SK-N-SH (cell line): Measurements from ENCODE around the gene MAP2K5. TPM values are rescaled to one million over a fixed set of nuclear protein-coding genes. Genes with fewer than 3 reads are reported as not detected.

Experiments
- CTCF ChIA-PET: fragments of 300-600, 350-600 bp; formaldehyde crosslinking; extraction: SDS; loops from one replicate; lab custom pipeline; 2021; lab: Yijun Ruan, JAX
- POLR2A ChIA-PET: fragments of 350-600 bp; sonication (Branson Sonifier 250); formaldehyde crosslinking; extraction: SDS; loops from one replicate; lab custom pipeline; 2020; ENCODE audit warnings: antibody characterized with exemption, inconsistent platforms; lab: Yijun Ruan, JAX
- DNase-seq: peaks from one replicate; pipeline ENCODE4 v3.0.0; 2012
- H2AFZ ChIP-seq: fragments of 200-600 bp; sonication (generic); 2 replicates; pipeline ENCODE4 v1.8.1; 2016; ENCODE audit warnings: antibody characterized with exemption, mild to moderate bottlenecking, low read depth
- H3F3A ChIP-seq: fragments of 200-600 bp; sonication (generic); replicated peaks from 2 replicates; pipeline ENCODE3; 2016; ENCODE audit warnings: antibody characterized with exemption, mild to moderate bottlenecking; ENCODE audit not compliant: insufficient read depth
- H3K27ac ChIP-seq, 2 experiments: fragments of 200-500 bp in 1 of 2; fragments of 200-600 bp in 1 of 2; sonication (Bioruptor generic) in 1 of 2; sonication (generic), shearing (Covaris generic) in 1 of 2; 2 replicates each; pipeline versions ENCODE4 v1.5.1 to v1.6.1; 2014 to 2016; ENCODE audit warnings: low read depth in 2 of 2, inconsistent platforms in 1 of 2, low read length in 1 of 2, mild to moderate bottlenecking in 1 of 2, mixed read lengths in 1 of 2
- H3K27me3 ChIP-seq: fragments of 200-600 bp; sonication (generic), shearing (Covaris generic); 2 replicates; pipeline ENCODE4 v1.6.1; 2016; ENCODE audit warnings: mixed run types; ENCODE audit not compliant: insufficient read depth
- H3K36me3 ChIP-seq, 2 experiments: fragments of 200-500 bp in 1 of 2; fragments of 200-600 bp in 1 of 2; sonication (Bioruptor generic) in 1 of 2; sonication (generic) in 1 of 2; replicated peaks in 1 of 2; 2 replicates each; pipeline versions ENCODE3 to v1.5.1; 2014 to 2016; ENCODE audit warnings: low read length in 1 of 2, mild to moderate bottlenecking in 1 of 2; ENCODE audit not compliant: insufficient read depth in 2 of 2, control insufficient read depth in 1 of 2
- H3K4me1 ChIP-seq, 2 experiments: fragments of 200-500 bp in 1 of 2; fragments of 200-600 bp in 1 of 2; sonication (Bioruptor generic) in 1 of 2; sonication (generic), shearing (Covaris generic) in 1 of 2; 2 replicates each; pipeline versions ENCODE4 v1.5.1 to v1.6.1; 2014 to 2016; ENCODE audit warnings: low read depth in 1 of 2, low read length in 1 of 2, mixed run types in 1 of 2; ENCODE audit not compliant: insufficient read depth in 2 of 2, control insufficient read depth in 1 of 2
- H3K4me2 ChIP-seq: fragments of 200-600 bp; sonication (generic), shearing (Covaris generic); 2 replicates; pipeline ENCODE4 v1.6.1; 2017; ENCODE audit warnings: mixed run types
- H3K4me3 ChIP-seq, 2 experiments: fragments of 200-500 bp in 1 of 2; fragments of 200-600 bp in 1 of 2; sonication (Bioruptor generic) in 1 of 2; sonication (generic), shearing (Covaris generic) in 1 of 2; 2 replicates each; pipeline versions ENCODE4 v1.5.1 to v1.8.1; 2014 to 2016; ENCODE audit warnings: low read depth in 2 of 2, inconsistent platforms in 1 of 2, low read length in 1 of 2, mild to moderate bottlenecking in 1 of 2, mixed read lengths in 1 of 2, moderate library complexity in 1 of 2
- H3K79me2 ChIP-seq: fragments of 200-600 bp; sonication (generic); 2 replicates; pipeline ENCODE4 v1.8.1; 2017; ENCODE audit warnings: mild to moderate bottlenecking; ENCODE audit not compliant: insufficient read depth
- H3K9ac ChIP-seq: fragments of 200-600 bp; sonication (generic); 2 replicates; pipeline ENCODE4 v1.6.1; 2017; ENCODE audit warnings: mixed run types
- H3K9me2 ChIP-seq: fragments of 200-600 bp; sonication (generic); 2 replicates; pipeline ENCODE4 v1.6.1; 2017; ENCODE audit warnings: mixed run types
- H3K9me3 ChIP-seq: fragments of 200-600 bp; sonication (generic); 2 replicates; pipeline ENCODE4 v1.6.1; 2017; ENCODE audit warnings: mixed run types, mild to moderate bottlenecking, moderate library complexity
- H4K20me1 ChIP-seq: fragments of 200-600 bp; sonication (generic); 2 replicates; pipeline ENCODE4 v1.6.1; 2017; ENCODE audit warnings: mild to moderate bottlenecking, mixed run types; ENCODE audit not compliant: insufficient read depth
- CTCF ChIP-seq: fragments of 200-600 bp; sonication (generic); IDR thresholded peaks from 2 replicates; pipeline ENCODE4 v1.6.1; 2017; ENCODE audit warnings: antibody characterized with exemption, mild to moderate bottlenecking, moderate library complexity
- ELF1 ChIP-seq: IDR thresholded peaks from 2 replicates; pipeline ENCODE4 v1.4.0; 2012
- EZH2phosphoT487 ChIP-seq: fragments of 200-600 bp; sonication (generic); IDR thresholded peaks from 2 replicates; pipeline ENCODE4 v1.6.1; 2017; ENCODE audit warnings: low read depth, mixed run types, mild to moderate bottlenecking, antibody characterized with exemption, moderate library complexity, borderline replicate concordance
- GABPA ChIP-seq: IDR thresholded peaks from 2 replicates; pipeline ENCODE4 v1.4.0; 2012; ENCODE audit warnings: low read depth, mild to moderate bottlenecking
- MEF2A ChIP-seq: IDR thresholded peaks from 2 replicates; pipeline ENCODE4 v1.4.0; 2012; ENCODE audit warnings: low read depth, borderline replicate concordance
- MXI1 ChIP-seq: IDR thresholded peaks from 2 replicates; pipeline ENCODE4 v1.6.1; 2012; ENCODE audit warnings: mild to moderate bottlenecking, low read depth, low read length, improper control_type of control experiment
- TAF1 ChIP-seq: IDR thresholded peaks from 2 replicates; pipeline ENCODE4 v1.6.1; 2012; ENCODE audit warnings: low read depth, mild to moderate bottlenecking, low read length, moderate library complexity, borderline replicate concordance
- TCF12 ChIP-seq: IDR thresholded peaks from 2 replicates; pipeline ENCODE4 v1.4.0; 2012
- WGBS: methylation state at CpG from one replicate; pipeline ENCODE4 v1.1.6; 2017; ENCODE audit warnings: low lambda C conversion rate; 5-methylcytosine and 5-hydroxymethylcytosine counted together
- polyA plus RNA-seq, 3 experiments: library from polyadenylated mRNA; depleted of rRNA; stranded (reverse); fragments of >200 nt; gene quantifications; 2 replicates each; pipeline ENCODE4 v1.2.3, GENCODE V29; 2012

MAP2K5 gene
- polyA plus RNA-seq, 1 of the 3 experiments (the other 2 are of a cell fraction) = 6.2 TPM

GRCh38 chr15:67755264-67755663 is 212.8 kb downstream of the MAP2K5 start (continued):
- TF ChIP-seq MXI1 (no peak), CTCF (no peak)

DNA sequence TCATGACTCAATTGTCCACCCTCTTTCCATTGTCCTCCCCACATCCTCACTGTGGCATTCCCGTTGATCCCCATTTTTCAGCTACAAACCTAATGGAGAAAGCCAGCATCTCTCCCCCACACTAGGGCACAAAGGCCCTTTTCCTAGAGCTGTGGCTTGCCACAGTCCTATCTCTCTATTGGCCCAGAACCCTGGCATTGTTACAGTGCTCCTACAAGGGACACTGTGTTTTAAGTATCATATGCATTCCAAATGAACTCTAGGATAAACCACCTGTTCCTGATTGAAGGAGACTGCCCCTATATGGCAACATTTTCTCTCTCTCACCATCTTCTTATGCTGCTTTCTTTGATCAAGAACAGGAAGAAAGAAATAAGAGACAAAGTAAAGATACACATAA is 213.4 kb downstream of the MAP2K5 start:
- no peak overlapping the region for H3K4me3 ChIP-seq
- H3K36me3 ChIP-seq = peaks cover 0 to 5% of the 10 kb centered on the region in 2 experiments
- CTCF ChIA-PET = no interaction called here
- no peaks in the 10 kb centered on the region for H3F3A ChIP-seq
- H3K4me1 ChIP-seq = peaks cover 0 to 4% of the 10 kb centered on the region in 2 experiments; a peak in 1 of 4 replicates
- POLR2A ChIA-PET = no interaction called here
- no peak overlapping the region for H3K27ac ChIP-seq
- no peaks in the 10 kb centered on the region for H3K27me3 ChIP-seq
- H3K79me2 ChIP-seq = no peaks in the 10 kb centered on the region
- no peaks in the 10 kb centered on the region for H3K9me3 ChIP-seq
- no peaks in the 10 kb centered on the region for H3K9me2 ChIP-seq
- H3K4me2 ChIP-seq = no peak overlapping the region
- no peaks in the 10 kb centered on the region for H4K20me1 ChIP-seq
- DNase-seq = no peak
- no peak overlapping the region for H3K9ac ChIP-seq
- WGBS = 89% methylated on average over 1 of the region's 1 CpG
- H2AFZ ChIP-seq = no peak overlapping the region
- TF ChIP-seq TAF1 (no peak), EZH2phosphoT487 (no peak), ELF1 (no peak), MEF2A (no peak), GABPA (no peak)

- 95% methylated on average over 7 of the region's 7 CpGs for WGBS
- Histone ChIP-seq H3K9ac (no peak overlapping the region), H3K9me3 (no peaks in the 10 kb centered on the region), H3K4me1 (peaks cover 0 to 12% of the 10 kb centered on the region in 2 experiments; a peak in 1 of 4 replicates), H4K20me1 (no peaks in the 10 kb centered on the region), H3K27me3 (no peaks in the 10 kb centered on the region), H3K4me3 (no peak overlapping the region), H2AFZ (no peak overlapping the region), H3K4me2 (no peak overlapping the region), H3K36me3 (peaks cover 0 to 5% of the 10 kb centered on the region in 2 experiments), H3K79me2 (no peaks in the 10 kb centered on the region), H3K27ac (no peak overlapping the region), H3K9me2 (no peaks in the 10 kb centered on the region), H3F3A (no peaks in the 10 kb centered on the region)
- DNase-seq = no peak
- POLR2A ChIA-PET = no interaction called here
- no peak for TF ChIP-seq TCF12
- CTCF ChIA-PET = no interaction called here
Measured at GRCh38 chr15:67758619-67759300, 216.3 kb downstream of the MAP2K5 start.
